Lower leg skin (tissue), 4 donors: Measurements from ENCODE around the gene PUS7L. TPM values are rescaled to one million over a fixed set of nuclear protein-coding genes. Genes with fewer than 3 reads are reported as not detected.

Source experiments
- DNase-seq, 2 donors: peaks; one replicate each; pipeline ENCODE4 v3.0.0-alpha.2; 2019; ENCODE audit warnings: low spot score in 2 of 2
- H3K4me3 ChIP-seq: fragments of 200-600 bp; sonication (generic); 2 replicates; pipeline ENCODE4 v1.5.1; 2017; ENCODE audit warnings: mild to moderate bottlenecking, low read depth; ENCODE audit not compliant: poor library complexity, severe bottlenecking
- POLR2A ChIP-seq, 2 donors: fragments of 450-650 bp; IDR thresholded peaks; one replicate each; pipeline ENCODE4 v1.6.1; 2016 to 2017; ENCODE audit warnings: antibody characterized with exemption in 2 of 2, mild to moderate bottlenecking in 1 of 2, moderate library complexity in 1 of 2
- WGBS, 2 donors: methylation state at CpG; one replicate each; pipeline ENCODE4 v1.1.5; 2018; 5-methylcytosine and 5-hydroxymethylcytosine counted together
- intact Hi-C: fragments of 100-400 bp; cut with DNase I; formaldehyde crosslinking; loops from one replicate; pipeline ENCODE4 v1.15.0; 2023; ENCODE audit warnings: low total_unique reads
- total RNA-seq, 4 donors: library from RNA; depleted of rRNA; stranded (reverse); fragments of >200 nt; gene quantifications; one replicate each; pipeline ENCODE4 v1.1.0, GENCODE V29; 2016
- TF ChIP-seq, protein P1 (sequence below), 3 donors: fragments of 450-650 bp; IDR thresholded peaks; one replicate each; pipeline ENCODE4 v1.5.1; 2016; ENCODE audit warnings: antibody characterized with exemption in 3 of 3, mild to moderate bottlenecking in 3 of 3, moderate library complexity in 2 of 3

PUS7L gene
- total RNA-seq, 4 donors from 2014 or later: 3.2 to 7.8 (median 6.3) TPM

DNA sequence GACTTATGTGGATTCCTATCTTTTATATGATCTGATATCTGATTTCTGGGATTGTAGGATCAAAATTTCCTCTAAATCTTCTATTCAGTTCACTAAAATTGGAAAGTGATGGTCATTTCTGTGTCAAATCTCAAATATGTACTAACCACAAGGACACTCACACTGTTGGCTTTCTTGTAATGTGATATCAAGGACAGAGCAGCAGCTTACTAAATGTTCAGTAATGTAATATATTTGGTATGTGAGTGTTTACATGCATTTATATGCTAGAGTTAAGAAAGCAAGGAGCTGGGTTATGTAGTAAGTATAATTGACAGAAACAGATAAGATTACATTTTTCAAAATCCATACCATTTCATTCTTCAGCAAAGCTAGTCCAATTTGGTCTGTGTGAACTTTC, 16.5 kb downstream of the PUS7L start:
- DNase-seq: no peak
- intact Hi-C loops: no loop called here
- no peak overlapping the region for H3K4me3 ChIP-seq
- TF ChIP-seq, protein P1, sequence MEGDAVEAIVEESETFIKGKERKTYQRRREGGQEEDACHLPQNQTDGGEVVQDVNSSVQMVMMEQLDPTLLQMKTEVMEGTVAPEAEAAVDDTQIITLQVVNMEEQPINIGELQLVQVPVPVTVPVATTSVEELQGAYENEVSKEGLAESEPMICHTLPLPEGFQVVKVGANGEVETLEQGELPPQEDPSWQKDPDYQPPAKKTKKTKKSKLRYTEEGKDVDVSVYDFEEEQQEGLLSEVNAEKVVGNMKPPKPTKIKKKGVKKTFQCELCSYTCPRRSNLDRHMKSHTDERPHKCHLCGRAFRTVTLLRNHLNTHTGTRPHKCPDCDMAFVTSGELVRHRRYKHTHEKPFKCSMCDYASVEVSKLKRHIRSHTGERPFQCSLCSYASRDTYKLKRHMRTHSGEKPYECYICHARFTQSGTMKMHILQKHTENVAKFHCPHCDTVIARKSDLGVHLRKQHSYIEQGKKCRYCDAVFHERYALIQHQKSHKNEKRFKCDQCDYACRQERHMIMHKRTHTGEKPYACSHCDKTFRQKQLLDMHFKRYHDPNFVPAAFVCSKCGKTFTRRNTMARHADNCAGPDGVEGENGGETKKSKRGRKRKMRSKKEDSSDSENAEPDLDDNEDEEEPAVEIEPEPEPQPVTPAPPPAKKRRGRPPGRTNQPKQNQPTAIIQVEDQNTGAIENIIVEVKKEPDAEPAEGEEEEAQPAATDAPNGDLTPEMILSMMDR (IDR thresholded peaks at IDR 0.05): no peak
- TF ChIP-seq POLR2A (IDR thresholded peaks at IDR 0.05): no peak

DNA sequence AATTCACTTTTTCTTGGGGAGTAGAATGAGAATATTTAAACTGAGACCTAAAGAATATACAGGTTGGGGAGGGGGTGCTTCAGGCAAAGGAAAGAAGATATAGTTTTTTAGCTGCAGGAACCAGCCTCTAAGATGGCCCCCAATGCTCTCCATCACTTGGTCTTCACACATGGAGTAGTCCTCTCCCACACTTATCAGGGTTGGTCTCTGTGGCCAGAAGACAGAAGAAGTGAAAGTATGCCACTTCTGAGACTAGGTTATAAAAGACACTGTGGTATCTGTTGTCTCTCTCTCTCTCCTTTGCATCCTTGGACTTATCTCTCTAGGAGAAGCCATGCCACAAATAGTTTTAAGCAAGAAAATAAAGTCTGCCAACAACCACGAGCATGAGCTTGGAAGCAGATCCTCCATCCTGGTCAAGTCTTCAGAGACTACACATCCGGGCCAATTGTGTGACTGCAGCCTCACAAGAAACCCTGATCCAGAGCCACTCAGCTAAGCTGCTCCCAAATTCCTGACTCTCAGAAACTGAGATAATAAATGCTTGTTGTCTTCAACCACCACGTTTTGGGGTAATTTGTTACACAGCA, 18.0 kb downstream of the PUS7L start:
- intact Hi-C loops: no loop called here
- WGBS, 2 donors: 57 to 70% methylated on average over 3 of the region's 3 CpGs
- H3K4me3 ChIP-seq: no peak overlapping the region

DNA sequence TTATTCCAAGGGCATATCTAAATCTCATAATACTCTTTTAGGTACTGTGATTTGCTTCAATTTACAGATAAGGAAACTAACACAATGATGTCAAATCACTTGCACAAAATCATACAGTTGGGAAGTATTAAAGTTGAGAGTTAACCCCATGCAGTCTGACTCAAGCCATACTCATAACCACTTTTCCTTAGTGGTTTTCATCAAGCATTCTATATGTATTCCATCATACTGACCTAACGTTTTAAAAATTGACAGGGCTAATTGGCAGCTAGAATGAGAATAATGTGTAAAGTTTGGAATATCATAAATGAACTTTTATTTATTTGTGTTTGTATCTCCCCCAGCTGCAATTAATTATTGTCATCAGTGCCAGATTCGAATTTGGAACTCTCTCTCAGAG, 20.9 kb downstream of the PUS7L start:
- no peak for DNase-seq
- TF ChIP-seq, protein P1 (IDR thresholded peaks at IDR 0.05): no peak
- no peak for TF ChIP-seq POLR2A (IDR thresholded peaks at IDR 0.05)
- intact Hi-C loops: no loop called here
- H3K4me3 ChIP-seq: no peak overlapping the region
- 50 to 53% methylated on average over 2 of the region's 2 CpGs for WGBS, 2 donors

More for the DNA sequence above, 18.0 kb downstream of the PUS7L start:
- DNase-seq: no peak
- TF ChIP-seq, protein P1 (IDR thresholded peaks at IDR 0.05): no peak
- TF ChIP-seq POLR2A (IDR thresholded peaks at IDR 0.05): no peak

DNA sequence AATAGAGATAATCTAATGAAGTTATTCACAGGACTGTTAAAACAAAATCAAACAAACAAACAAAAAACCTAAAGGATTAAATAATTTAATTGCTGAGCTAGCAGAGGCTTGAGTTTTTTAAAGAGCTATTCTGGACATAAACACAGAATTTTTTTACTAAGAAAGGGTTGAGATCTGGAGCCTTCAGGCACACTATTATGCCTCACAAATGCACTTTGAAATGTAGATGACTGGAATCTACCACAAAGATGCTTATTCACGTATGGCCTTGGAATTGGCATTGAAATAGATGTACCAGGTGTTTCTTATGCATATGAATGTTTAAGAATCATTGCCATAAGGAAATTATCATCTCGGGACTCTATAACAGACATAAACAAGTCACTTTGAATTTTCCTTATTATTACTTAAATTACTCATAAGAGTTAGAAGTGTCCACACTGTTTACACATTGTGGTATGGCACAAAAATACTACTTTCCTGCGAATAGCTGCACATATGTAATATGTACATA, 21.6 kb downstream of the PUS7L start:
- no peak for TF ChIP-seq POLR2A (IDR thresholded peaks at IDR 0.05)
- TF ChIP-seq, protein P1 (IDR thresholded peaks at IDR 0.05): no peak
- intact Hi-C loops: no loop called here
- 85 to 86% methylated on average over 3 of the region's 3 CpGs for WGBS, 2 donors
- DNase-seq: no peak
- H3K4me3 ChIP-seq: no peak overlapping the region

DNA sequence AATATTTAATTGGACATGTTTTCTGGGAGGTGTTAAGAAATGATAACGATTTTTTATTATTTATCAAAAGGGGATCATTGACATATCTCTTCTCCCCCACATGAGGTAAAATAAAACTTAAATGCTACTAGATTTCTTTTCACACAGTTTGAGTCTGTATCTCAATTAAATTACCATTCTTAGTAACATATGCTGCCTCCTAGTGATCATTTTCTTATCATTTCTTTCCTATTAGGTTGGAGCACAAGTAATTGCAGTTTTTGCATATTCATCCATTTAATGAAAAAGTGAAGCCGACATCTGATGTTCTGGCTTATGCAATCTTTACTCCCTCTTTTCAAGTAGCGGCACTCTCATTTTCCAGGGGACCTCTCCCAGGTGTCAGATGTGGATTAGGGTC, 24.9 kb downstream of the PUS7L start:
- no peak for TF ChIP-seq POLR2A (IDR thresholded peaks at IDR 0.05)
- TF ChIP-seq, protein P1 (IDR thresholded peaks at IDR 0.05): no peak
- intact Hi-C loops: no loop called here
- WGBS, 2 donors: 90 to 95% methylated on average over 3 of the region's 3 CpGs
- no peak overlapping the region for H3K4me3 ChIP-seq
- DNase-seq: no peak

DNA sequence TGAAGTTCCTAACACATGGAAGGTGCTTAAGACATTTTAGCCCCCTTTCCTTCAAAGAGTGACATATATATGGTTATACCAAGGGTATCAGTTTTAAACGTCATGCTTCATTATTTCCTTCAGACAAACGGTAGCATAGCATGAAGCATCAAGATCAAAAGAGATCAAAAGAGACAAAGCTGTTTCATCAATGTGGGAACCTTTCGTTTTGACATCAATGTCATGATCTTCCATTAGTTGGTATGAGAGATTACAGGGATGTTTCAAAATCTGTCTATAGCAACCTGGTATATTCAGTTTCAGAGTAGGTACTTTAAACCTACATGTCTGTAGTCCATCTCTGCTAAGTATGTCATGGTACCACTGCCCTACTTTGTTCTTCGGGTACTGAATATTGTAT, 28.3 kb downstream of the PUS7L start:
- 80% methylated on average over 4 of the region's 4 CpGs for WGBS, 2 donors
- DNase-seq: no peak
- no peak overlapping the region for H3K4me3 ChIP-seq
- TF ChIP-seq POLR2A (IDR thresholded peaks at IDR 0.05): no peak
- TF ChIP-seq, protein P1 (IDR thresholded peaks at IDR 0.05): no peak
- intact Hi-C loops: no loop called here
